Osteoblast (primary cell): Measurements from ENCODE around the gene KCNH4. TPM values are rescaled to one million over a fixed set of nuclear protein-coding genes. Genes with fewer than 3 reads are reported as not detected.

Experiments used
- DNase-seq: peaks from one replicate; pipeline ENCODE4 v3.0.0; 2011; ENCODE audit warnings: low spot score, mixed read lengths; ENCODE audit not compliant: insufficient read length; ENCODE audit errors: missing footprints
- H2AFZ ChIP-seq: 2 replicates; pipeline ENCODE4 v1.6.0; 2011; ENCODE audit warnings: mild to moderate bottlenecking, low read length
- H3K27ac ChIP-seq: 2 replicates; pipeline ENCODE4 v1.5.1; 2011; ENCODE audit warnings: mild to moderate bottlenecking, low read depth, low read length, moderate library complexity
- H3K27me3 ChIP-seq: 2 replicates; pipeline ENCODE4 v1.6.0; 2012; ENCODE audit warnings: mild to moderate bottlenecking, control low read depth, inconsistent platforms, low read length, moderate library complexity; ENCODE audit not compliant: insufficient read depth
- H3K36me3 ChIP-seq: 2 replicates; pipeline ENCODE4 v1.5.1; 2011; ENCODE audit warnings: mild to moderate bottlenecking, low read length, control low read depth, moderate library complexity; ENCODE audit not compliant: insufficient read depth
- H3K4me1 ChIP-seq: 2 replicates; pipeline ENCODE4 v1.5.1; 2011; ENCODE audit warnings: mild to moderate bottlenecking, low read length, control low read depth, moderate library complexity; ENCODE audit not compliant: insufficient read depth
- H3K4me2 ChIP-seq: 2 replicates; pipeline ENCODE4 v1.6.0; 2011; ENCODE audit warnings: mild to moderate bottlenecking, low read length; ENCODE audit not compliant: insufficient read depth
- H3K4me3 ChIP-seq: fragments of 200-600 bp; sonication (generic); 3 replicates; pipeline ENCODE4 v1.5.1; 2012; ENCODE audit warnings: mild to moderate bottlenecking, low read length, inconsistent platforms; ENCODE audit not compliant: insufficient read depth
- H3K79me2 ChIP-seq: 2 replicates; pipeline ENCODE4 v1.6.0; 2012; ENCODE audit warnings: mild to moderate bottlenecking, low read length, control low read depth, inconsistent platforms; ENCODE audit not compliant: insufficient read depth
- H3K9me3 ChIP-seq: 2 replicates; pipeline ENCODE4 v1.5.1; 2011; ENCODE audit warnings: low read depth, low read length, control low read depth
- H4K20me1 ChIP-seq: 2 replicates; pipeline ENCODE4 v1.6.0; 2012; ENCODE audit warnings: mild to moderate bottlenecking, low read length, control low read depth; ENCODE audit not compliant: insufficient read depth
- CTCF ChIP-seq: IDR thresholded peaks from 2 replicates; pipeline ENCODE4 v1.5.1; 2011; ENCODE audit warnings: mild to moderate bottlenecking, low read depth, low read length, moderate library complexity; ENCODE audit errors: extremely low read depth
- total RNA-seq: library from RNA; depleted of rRNA; stranded (reverse); fragments of >200 nt; gene quantifications from 2 replicates; pipeline ENCODE4 v1.2.3, GENCODE V29; 2012

Gene KCNH4
- total RNA-seq, 1 donor: not detected

- no peak for DNase-seq
- TF ChIP-seq CTCF: no peak
- H3K36me3 ChIP-seq: no peaks in the 10 kb centered on the region
- peak overlapping the region; percentile 58 for H3K4me3 ChIP-seq
- H3K79me2 ChIP-seq: no peaks in the 10 kb centered on the region
- peaks cover 32% of the 10 kb centered on the region for H3K27me3 ChIP-seq
- H3K4me2 ChIP-seq: peak overlapping the region; percentile 63
- no peaks in the 10 kb centered on the region for H4K20me1 ChIP-seq
- peaks cover 26% of the 10 kb centered on the region for H3K4me1 ChIP-seq
- H2AFZ ChIP-seq: no peak overlapping the region
- H3K27ac ChIP-seq: no peak overlapping the region
- H3K9me3 ChIP-seq: no peaks in the 10 kb centered on the region
These were observed 476 bp downstream of the KCNH4 start for GRCh38 chr17:42180411-42180921.

GRCh38 chr17:42179911-42180410 is 981 bp downstream of the KCNH4 start:
- Histone ChIP-seq H3K36me3 (no peaks in the 10 kb centered on the region), H3K4me2 (peak overlapping the region; percentile 63), H2AFZ (no peak overlapping the region), H4K20me1 (no peaks in the 10 kb centered on the region), H3K4me1 (peaks cover 26% of the 10 kb centered on the region), H3K79me2 (no peaks in the 10 kb centered on the region), H3K9me3 (no peaks in the 10 kb centered on the region), H3K27me3 (peaks cover 35% of the 10 kb centered on the region), H3K27ac (no peak overlapping the region), H3K4me3 (no peak overlapping the region)
- no peak for TF ChIP-seq CTCF
- DNase-seq: peak; percentile 95

GRCh38 chr17:42179335-42179734 is 1.6 kb downstream of the KCNH4 start:
- H3K4me3 ChIP-seq: no peak overlapping the region
- no peaks in the 10 kb centered on the region for H3K9me3 ChIP-seq
- peaks cover 41% of the 10 kb centered on the region for H3K27me3 ChIP-seq
- no peaks in the 10 kb centered on the region for H3K79me2 ChIP-seq
- H3K4me2 ChIP-seq: no peak overlapping the region
- H2AFZ ChIP-seq: no peak overlapping the region
- no peak overlapping the region for H3K27ac ChIP-seq
- peak; percentile 62 for DNase-seq
- TF ChIP-seq CTCF: no peak
- H3K36me3 ChIP-seq: no peaks in the 10 kb centered on the region
- peaks cover 23% of the 10 kb centered on the region for H3K4me1 ChIP-seq
- no peaks in the 10 kb centered on the region for H4K20me1 ChIP-seq

- Histone ChIP-seq H2AFZ (no peak overlapping the region), H3K27ac (no peak overlapping the region), H3K9me3 (no peaks in the 10 kb centered on the region), H3K36me3 (no peaks in the 10 kb centered on the region), H3K4me3 (no peak overlapping the region), H4K20me1 (no peaks in the 10 kb centered on the region), H3K4me2 (no peak overlapping the region), H3K79me2 (no peaks in the 10 kb centered on the region), H3K4me1 (peaks cover 22% of the 10 kb centered on the region), H3K27me3 (peaks cover 41% of the 10 kb centered on the region)
- DNase-seq: peak; percentile 79
- TF ChIP-seq CTCF: no peak
These were observed 2.1 kb downstream of the KCNH4 start for GRCh38 chr17:42178817-42179216.
